VCaP (cell line): ENCODE results near the gene ANO8.

Experiments used
- H3K27ac ChIP-seq: fragments of 450-650 bp; 2 replicates; pipeline ENCODE4 v1.5.1; 2017
- CTCF ChIP-seq: fragments of 450-650 bp; conservative IDR thresholded peaks from 2 replicates; pipeline ENCODE4 v1.5.1; 2017; ENCODE audit warnings: mild to moderate bottlenecking, moderate library complexity

ANO8 gene

DNA sequence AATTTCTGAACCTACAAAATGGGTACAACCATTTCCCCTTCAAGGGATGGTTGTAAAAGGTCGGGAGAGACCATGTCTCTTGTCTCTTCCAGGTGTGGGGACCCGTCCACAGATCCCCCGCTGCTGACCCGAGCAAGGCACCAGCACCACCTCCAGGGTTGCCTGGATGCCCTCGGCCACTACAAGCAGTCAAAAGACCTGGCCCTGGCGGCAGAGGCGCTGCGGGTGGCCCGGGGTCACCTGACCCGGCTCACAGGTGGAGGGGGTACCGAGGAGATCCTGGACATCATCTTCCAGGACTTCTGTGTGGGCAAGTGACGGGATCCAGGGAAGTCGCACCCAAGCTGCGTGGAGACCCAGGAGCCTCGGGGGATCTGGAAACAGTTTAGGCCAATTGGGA lies 6.7 kb upstream of the ANO8 start:
- TF ChIP-seq CTCF = no peak
- no peak overlapping the region for H3K27ac ChIP-seq

GRCh38 chr19:17340871-17341357 lies 6.3 kb upstream of the ANO8 start:
- H3K27ac ChIP-seq = no peak overlapping the region
- TF ChIP-seq CTCF = no peak

DNA sequence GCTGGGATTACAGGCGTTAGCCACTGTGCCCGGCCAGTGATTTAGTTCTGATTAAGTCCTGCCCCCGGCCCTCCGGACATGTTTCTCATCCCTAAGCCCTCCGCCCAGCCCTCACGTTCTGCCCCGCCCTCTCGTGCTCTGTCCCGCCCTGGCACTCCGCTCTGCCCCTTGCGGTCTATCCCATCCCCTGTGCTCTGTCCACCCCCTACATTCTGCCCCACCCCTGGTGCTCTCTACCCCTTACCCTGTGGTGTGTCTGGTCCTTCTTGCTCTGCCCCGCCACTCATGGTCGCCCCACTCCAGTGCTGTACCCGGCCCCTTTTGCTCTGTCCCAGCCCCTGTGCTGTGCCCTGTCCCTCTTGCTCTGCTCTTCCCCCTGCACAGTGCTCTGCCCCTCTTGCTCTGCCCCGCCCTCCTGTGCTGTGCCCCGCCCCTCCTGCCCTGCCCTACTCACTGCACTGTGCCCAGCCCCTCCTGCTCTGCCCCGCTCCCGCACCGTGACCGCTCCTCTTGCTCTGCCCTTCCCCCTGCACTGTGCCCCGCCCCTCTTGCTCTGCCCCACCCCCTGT lies 5.7 kb upstream of the ANO8 start:
- TF ChIP-seq CTCF = no peak
- H3K27ac ChIP-seq = no peak overlapping the region

DNA sequence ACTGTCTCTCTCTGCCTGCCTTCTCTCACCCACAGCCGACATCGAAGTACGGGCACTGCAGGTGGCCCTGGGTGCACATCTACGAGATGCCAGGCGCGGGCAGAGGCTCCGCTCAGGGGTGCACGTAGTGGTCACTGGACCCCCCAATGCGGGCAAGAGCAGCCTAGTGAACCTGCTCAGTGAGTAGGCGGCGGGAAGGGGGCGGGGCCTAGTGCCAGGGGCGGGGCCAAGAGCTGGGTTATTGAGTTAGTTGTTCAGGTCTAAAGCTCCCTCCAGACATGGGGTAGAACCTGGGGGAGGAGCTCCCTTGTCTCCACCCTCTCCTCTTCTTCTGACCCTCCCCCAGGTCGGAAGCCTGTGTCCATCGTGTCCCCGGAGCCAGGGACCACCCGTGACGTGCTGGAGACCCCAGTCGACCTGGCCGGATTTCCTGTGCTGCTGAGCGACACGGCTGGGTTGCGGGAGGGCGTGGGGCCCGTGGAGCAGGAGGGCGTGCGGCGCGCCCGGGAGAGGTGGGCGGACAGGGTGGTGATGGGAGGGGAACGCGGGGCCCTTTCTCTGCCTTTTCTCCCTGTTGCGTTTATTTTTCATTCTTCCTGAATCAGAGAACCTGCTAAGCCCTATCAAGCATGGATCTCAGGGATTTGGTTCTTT lies 4.6 kb upstream of the ANO8 start:
- H3K27ac ChIP-seq = no peak overlapping the region
- TF ChIP-seq CTCF = no peak

GRCh38 chr19:17338433-17339078 lies 3.9 kb upstream of the ANO8 start:
- H3K27ac ChIP-seq = peak overlapping the region; percentile 93; the same call in 1 of the 2 replicates
- no peak for TF ChIP-seq CTCF

DNA sequence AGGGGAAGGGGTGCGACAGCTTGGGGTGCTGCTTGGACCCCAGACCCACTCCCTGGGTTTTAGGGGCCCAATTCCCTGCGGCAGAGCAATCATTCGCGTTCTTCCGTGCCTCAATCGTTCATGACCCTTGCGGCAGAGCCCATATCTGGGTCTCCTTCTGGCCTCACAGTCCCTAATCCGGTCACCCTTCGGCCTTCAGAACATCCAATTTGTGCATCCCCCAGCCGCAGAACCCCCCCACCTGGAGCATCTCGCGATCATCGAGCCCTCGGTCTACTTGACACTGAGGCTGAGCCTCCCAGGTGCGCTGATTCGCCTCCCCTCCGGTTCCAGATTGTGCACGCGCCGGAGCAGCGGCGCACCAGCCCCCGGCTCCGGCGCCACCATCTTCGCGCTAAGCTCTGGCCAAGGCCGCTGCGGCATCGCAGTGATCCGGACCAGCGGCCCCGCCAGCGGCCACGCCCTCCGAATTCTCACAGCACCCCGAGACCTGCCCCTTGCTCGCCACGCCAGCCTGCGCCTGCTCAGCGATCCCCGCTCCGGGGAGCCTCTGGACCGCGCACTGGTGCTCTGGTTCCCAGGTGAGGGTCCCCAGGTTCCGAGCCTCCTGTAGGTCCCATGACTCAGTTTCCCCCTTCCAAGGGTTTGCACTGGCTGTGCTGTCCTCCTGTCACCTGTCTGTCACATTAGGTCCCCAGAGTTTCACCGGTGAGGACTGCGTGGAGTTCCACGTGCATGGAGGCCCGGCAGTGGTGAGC lies 3.2 kb upstream of the ANO8 start:
- peak overlapping the region; percentile 93 for H3K27ac ChIP-seq
- TF ChIP-seq CTCF = no peak
